ENCODE data around the gene SH3TC1.

SH3TC1 gene

DNA sequence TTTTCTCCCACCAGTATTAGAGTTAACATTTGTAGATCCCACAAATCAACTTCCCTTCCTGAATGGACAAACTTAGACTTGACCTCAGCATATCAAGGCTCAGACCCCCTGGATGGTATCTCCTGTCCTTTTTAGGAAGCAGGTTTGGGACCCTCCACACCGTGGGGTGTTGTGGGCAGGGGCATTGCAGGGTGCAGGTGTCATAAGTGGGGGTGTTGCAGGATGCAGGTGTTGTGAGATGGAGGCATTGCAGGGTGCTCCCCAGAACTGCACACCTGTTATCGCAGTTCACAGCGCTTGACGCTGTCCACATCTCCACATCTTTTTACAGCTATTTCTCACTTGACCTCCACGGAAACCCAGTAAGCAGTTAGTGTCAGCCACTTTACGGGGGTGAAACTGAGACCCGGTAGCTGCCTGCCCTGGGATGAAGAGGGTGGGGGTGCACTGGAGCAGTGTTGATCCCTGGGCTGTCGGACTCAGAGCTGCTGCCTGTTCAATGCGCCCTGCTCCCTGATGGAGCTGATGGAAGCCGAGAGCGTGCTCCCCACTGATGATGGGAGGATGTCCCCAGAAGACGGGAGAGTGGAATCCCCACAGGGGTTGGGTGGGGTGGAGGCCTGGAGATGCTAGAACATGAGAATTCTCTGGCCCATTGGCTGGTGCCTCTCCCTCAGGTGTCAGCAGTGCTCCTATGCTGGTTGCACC is 25.3 kb downstream of the SH3TC1 start:
- Histone ChIP-seq H3K4me3 (ENCODE audit: low read length) (no peak overlapping the region), H3K9me2 (replicated peaks; ENCODE audit: control insufficient read depth, low read length) (no peaks in the 10 kb centered on the region), H3K36me3 (ENCODE audit: control insufficient read depth, low read length) (peaks cover 86% of the 10 kb centered on the region), H3F3A (ENCODE audit: control insufficient read depth, insufficient read depth) (peaks cover 4% of the 10 kb centered on the region; the same call in 1 of the 2 replicates), H3K27me3 (ENCODE audit: control insufficient read depth, low read length) (no peaks in the 10 kb centered on the region), H3K79me2 (ENCODE audit: control insufficient read depth, low read length) (peaks cover 12% of the 10 kb centered on the region), H3K27ac (ENCODE audit: low read depth, low read length) (no peak overlapping the region), H3K4me1 (ENCODE audit: control insufficient read depth, low read length) (peaks cover 33% of the 10 kb centered on the region), H3K4me2 (ENCODE audit: low read length) (no peak overlapping the region), H4K20me1 (ENCODE audit: control insufficient read depth, insufficient read depth, low read depth, low read length) (no peaks in the 10 kb centered on the region), H3K9me3 (ENCODE audit: control insufficient read depth, insufficient read depth, low read length) (no peaks in the 10 kb centered on the region)
- no peak for TF ChIP-seq EZH2phosphoT487 (IDR thresholded peaks at IDR 0.05; ENCODE audit: borderline replicate concordance, low read length)
- TF ChIP-seq, protein P1, sequence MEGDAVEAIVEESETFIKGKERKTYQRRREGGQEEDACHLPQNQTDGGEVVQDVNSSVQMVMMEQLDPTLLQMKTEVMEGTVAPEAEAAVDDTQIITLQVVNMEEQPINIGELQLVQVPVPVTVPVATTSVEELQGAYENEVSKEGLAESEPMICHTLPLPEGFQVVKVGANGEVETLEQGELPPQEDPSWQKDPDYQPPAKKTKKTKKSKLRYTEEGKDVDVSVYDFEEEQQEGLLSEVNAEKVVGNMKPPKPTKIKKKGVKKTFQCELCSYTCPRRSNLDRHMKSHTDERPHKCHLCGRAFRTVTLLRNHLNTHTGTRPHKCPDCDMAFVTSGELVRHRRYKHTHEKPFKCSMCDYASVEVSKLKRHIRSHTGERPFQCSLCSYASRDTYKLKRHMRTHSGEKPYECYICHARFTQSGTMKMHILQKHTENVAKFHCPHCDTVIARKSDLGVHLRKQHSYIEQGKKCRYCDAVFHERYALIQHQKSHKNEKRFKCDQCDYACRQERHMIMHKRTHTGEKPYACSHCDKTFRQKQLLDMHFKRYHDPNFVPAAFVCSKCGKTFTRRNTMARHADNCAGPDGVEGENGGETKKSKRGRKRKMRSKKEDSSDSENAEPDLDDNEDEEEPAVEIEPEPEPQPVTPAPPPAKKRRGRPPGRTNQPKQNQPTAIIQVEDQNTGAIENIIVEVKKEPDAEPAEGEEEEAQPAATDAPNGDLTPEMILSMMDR (IDR thresholded peaks at IDR 0.05; ENCODE audit: low read depth, low read length, poor library complexity, severe bottlenecking) = no peak

DNA sequence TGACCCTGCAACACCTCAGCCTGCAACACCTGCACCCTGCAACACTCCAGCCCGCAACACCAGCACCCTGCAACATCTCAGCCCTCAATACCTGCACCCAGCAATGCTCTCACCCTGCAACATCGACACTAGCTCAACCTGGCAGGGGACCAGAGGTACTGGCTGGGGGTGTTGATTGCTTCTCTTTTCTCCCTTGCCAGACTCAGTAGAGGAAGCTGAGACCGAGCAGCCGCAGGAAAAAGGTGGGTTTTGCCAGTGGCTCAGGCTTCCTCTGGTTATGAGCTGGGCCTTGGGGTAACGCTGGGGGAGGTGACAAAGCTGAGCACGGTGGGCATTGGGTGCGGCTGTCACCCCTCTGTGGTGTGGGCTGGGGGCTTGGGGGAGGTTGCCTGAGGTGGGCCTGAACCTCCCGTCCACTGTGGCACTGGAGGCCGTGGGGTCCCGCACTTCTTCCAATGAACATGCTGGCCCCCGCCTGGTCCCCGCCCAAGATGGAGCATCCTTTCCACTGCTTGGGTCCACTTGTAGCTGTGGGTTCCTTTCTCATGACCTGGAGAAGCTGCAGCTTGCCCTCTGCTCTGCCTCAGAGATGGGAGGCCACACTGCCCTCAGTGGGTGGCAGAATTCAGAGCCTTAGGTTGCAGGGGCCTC is 26.0 kb downstream of the SH3TC1 start:
- no peaks in the 10 kb centered on the region for H4K20me1 ChIP-seq (ENCODE audit: control insufficient read depth, insufficient read depth, low read depth, low read length)

DNA sequence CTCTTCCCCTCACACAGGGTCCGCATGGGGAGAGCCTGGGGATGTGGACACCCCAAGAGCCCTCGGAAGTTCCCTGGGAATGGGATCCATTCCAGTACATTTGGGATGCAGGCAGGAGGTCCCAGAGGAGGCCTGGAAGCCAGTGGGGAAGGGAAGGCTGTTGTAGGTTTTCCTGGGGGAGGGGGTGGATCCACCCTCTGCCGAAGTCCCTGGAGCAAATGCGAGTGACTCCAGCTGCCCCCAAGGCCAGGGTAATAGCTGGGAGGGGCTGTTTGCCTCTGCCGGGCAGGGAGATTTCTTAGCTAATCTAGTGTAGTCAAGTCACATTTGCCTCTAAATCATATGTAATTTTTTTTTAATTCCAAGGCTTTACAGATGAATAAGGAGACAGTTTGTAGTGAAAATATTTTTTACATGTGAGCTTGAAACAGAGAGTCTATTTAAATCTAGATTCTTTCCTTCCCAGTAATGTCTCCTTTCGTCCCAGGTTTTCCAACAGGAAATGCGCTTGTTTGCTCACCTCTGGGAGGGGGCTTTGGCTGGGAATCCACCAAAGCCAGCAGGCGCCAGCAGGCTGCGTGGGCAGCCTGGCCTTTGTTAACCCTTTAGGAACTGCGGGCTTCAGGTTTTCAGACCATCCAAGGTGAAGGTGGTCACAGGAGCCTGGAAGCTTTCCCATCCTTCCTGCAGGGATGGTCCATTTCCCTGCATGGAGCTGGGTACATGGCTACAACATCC is 26.8 kb downstream of the SH3TC1 start:
- Histone ChIP-seq H4K20me1 (ENCODE audit: control insufficient read depth, insufficient read depth, low read depth, low read length) (no peaks in the 10 kb centered on the region), H3K4me1 (ENCODE audit: control insufficient read depth, low read length) (peaks cover 47% of the 10 kb centered on the region), H3K79me2 (ENCODE audit: control insufficient read depth, low read length) (peaks cover 16% of the 10 kb centered on the region), H3F3A (ENCODE audit: control insufficient read depth, insufficient read depth) (peaks cover 11% of the 10 kb centered on the region), H3K27ac (ENCODE audit: low read depth, low read length) (no peak overlapping the region), H3K27me3 (ENCODE audit: control insufficient read depth, low read length) (no peaks in the 10 kb centered on the region), H3K9me2 (replicated peaks; ENCODE audit: control insufficient read depth, low read length) (no peaks in the 10 kb centered on the region), H3K4me2 (ENCODE audit: low read length) (no peak overlapping the region), H3K9me3 (ENCODE audit: control insufficient read depth, insufficient read depth, low read length) (no peaks in the 10 kb centered on the region), H3K36me3 (ENCODE audit: control insufficient read depth, low read length) (peaks cover 72% of the 10 kb centered on the region), H3K4me3 (ENCODE audit: low read length) (no peak overlapping the region)
- TF ChIP-seq, protein P1 (IDR thresholded peaks at IDR 0.05; ENCODE audit: low read depth, low read length, poor library complexity, severe bottlenecking) = no peak
- TF ChIP-seq EZH2phosphoT487 (IDR thresholded peaks at IDR 0.05; ENCODE audit: borderline replicate concordance, low read length) = no peak

More for the DNA sequence above, 26.0 kb downstream of the SH3TC1 start:
- H3K4me2 ChIP-seq (ENCODE audit: low read length) = no peak overlapping the region
- H3K27me3 ChIP-seq (ENCODE audit: control insufficient read depth, low read length) = no peaks in the 10 kb centered on the region
- no peaks in the 10 kb centered on the region for H3K9me3 ChIP-seq (ENCODE audit: control insufficient read depth, insufficient read depth, low read length)
- H3K4me1 ChIP-seq (ENCODE audit: control insufficient read depth, low read length) = peaks cover 40% of the 10 kb centered on the region
- H3K79me2 ChIP-seq (ENCODE audit: control insufficient read depth, low read length) = peaks cover 12% of the 10 kb centered on the region
- no peaks in the 10 kb centered on the region for H3K9me2 ChIP-seq (replicated peaks; ENCODE audit: control insufficient read depth, low read length)
- no peak overlapping the region for H3K27ac ChIP-seq (ENCODE audit: low read depth, low read length)
- no peak for TF ChIP-seq EZH2phosphoT487 (IDR thresholded peaks at IDR 0.05; ENCODE audit: borderline replicate concordance, low read length)
- TF ChIP-seq, protein P1 (IDR thresholded peaks at IDR 0.05; ENCODE audit: low read depth, low read length, poor library complexity, severe bottlenecking) = no peak
- H3K36me3 ChIP-seq (ENCODE audit: control insufficient read depth, low read length) = peaks cover 80% of the 10 kb centered on the region
- H3F3A ChIP-seq (ENCODE audit: control insufficient read depth, insufficient read depth) = peaks cover 6% of the 10 kb centered on the region
- no peak overlapping the region for H3K4me3 ChIP-seq (ENCODE audit: low read length)
